NCI-H460 (cell line): ENCODE results near the gene LRRK1. TPM values are rescaled to one million over a fixed set of nuclear protein-coding genes. Genes with fewer than 3 reads are reported as not detected.

Experiments
- DNase-seq: peaks from one replicate; pipeline ENCODE4 v3.0.0-alpha.2; 2016; ENCODE audit warnings: low read depth; ENCODE audit errors: extremely low read depth
- total RNA-seq: library from RNA; depleted of rRNA; stranded (reverse); fragments of >200 nt; shearing (Covaris generic); gene quantifications from 2 replicates; pipeline ENCODE4 v1.2.3, GENCODE V29; 2014

LRRK1 gene
- total RNA-seq, 1 experiment from 2014 or later, result 1.3 TPM

GRCh38 chr15:101036189-101036588 lies 117.0 kb downstream of the LRRK1 start:
- DNase-seq, result no peak

- no peak for DNase-seq
These were observed 118.1 kb downstream of the LRRK1 start for GRCh38 chr15:101037090-101037830.

- DNase-seq, result no peak
These were observed 119.3 kb downstream of the LRRK1 start for GRCh38 chr15:101038327-101039003.

- no peak for DNase-seq
These were observed 120.3 kb downstream of the LRRK1 start for GRCh38 chr15:101039461-101039860.

- no peak for DNase-seq
These were observed 123.2 kb downstream of the LRRK1 start for GRCh38 chr15:101042320-101042719.

- DNase-seq, result no peak
These were observed 123.9 kb downstream of the LRRK1 start for GRCh38 chr15:101043011-101043410.

- DNase-seq, result no peak
These were observed 124.9 kb downstream of the LRRK1 start for GRCh38 chr15:101043911-101044624.

GRCh38 chr15:101044625-101045235 lies 125.6 kb downstream of the LRRK1 start:
- no peak for DNase-seq

GRCh38 chr15:101045236-101045646 lies 126.1 kb downstream of the LRRK1 start:
- no peak for DNase-seq

GRCh38 chr15:101045835-101046691 lies 126.9 kb downstream of the LRRK1 start:
- no peak for DNase-seq

GRCh38 chr15:101046826-101047225 lies 127.7 kb downstream of the LRRK1 start:
- no peak for DNase-seq

- DNase-seq, result no peak
These were observed 128.2 kb downstream of the LRRK1 start for GRCh38 chr15:101047301-101047781.

GRCh38 chr15:101048176-101048575 lies 129.0 kb downstream of the LRRK1 start:
- DNase-seq, result no peak

GRCh38 chr15:101048581-101049030 lies 129.4 kb downstream of the LRRK1 start:
- DNase-seq, result no peak

- DNase-seq, result no peak
These were observed 130.1 kb downstream of the LRRK1 start for GRCh38 chr15:101049282-101049681.

GRCh38 chr15:101049856-101050622 lies 130.9 kb downstream of the LRRK1 start:
- no peak for DNase-seq

- no peak for DNase-seq
These were observed 131.6 kb downstream of the LRRK1 start for GRCh38 chr15:101050623-101051290.

GRCh38 chr15:101051291-101052030 lies 132.3 kb downstream of the LRRK1 start:
- DNase-seq, result no peak
